Skeletal muscle tissue (tissue), 4 donors: ENCODE results near the gene PSD. TPM values are rescaled to one million over a fixed set of nuclear protein-coding genes. Genes with fewer than 3 reads are reported as not detected.
A peak's percentile ranks its signal among the peaks of the same experiment; 100 is the strongest.

Experiments used
- H3K27ac ChIP-seq: one replicate; pipeline ENCODE4 v1.7.0; 2013; ENCODE audit warnings: mild to moderate bottlenecking, low read depth, low read length, inconsistent platforms
- H3K27me3 ChIP-seq, 3 donors: one replicate each; pipeline ENCODE4 v1.7.0; 2013; ENCODE audit warnings: low read length in 3 of 3; ENCODE audit not compliant: control insufficient read depth in 3 of 3, insufficient read depth in 3 of 3
- H3K36me3 ChIP-seq, 3 donors: one replicate each; pipeline ENCODE4 v1.7.0; 2013; ENCODE audit warnings: low read length in 3 of 3; ENCODE audit not compliant: control insufficient read depth in 3 of 3, insufficient read depth in 3 of 3
- H3K4me1 ChIP-seq, 3 donors: one replicate each; pipeline ENCODE4 v1.7.0; 2013; ENCODE audit warnings: low read length in 3 of 3, mild to moderate bottlenecking in 3 of 3; ENCODE audit not compliant: control insufficient read depth in 3 of 3, insufficient read depth in 3 of 3
- H3K4me3 ChIP-seq, 3 donors: one replicate each; pipeline ENCODE4 v1.7.0; 2013; ENCODE audit warnings: low read length in 3 of 3
- H3K9ac ChIP-seq, 3 donors: one replicate each; pipeline ENCODE4 v1.7.0; 2013; ENCODE audit warnings: low read length in 3 of 3, mild to moderate bottlenecking in 3 of 3, moderate library complexity in 2 of 3, low read depth in 1 of 3
- H3K9me3 ChIP-seq, 3 donors: one replicate each; pipeline ENCODE4 v1.7.0; 2013; ENCODE audit warnings: low read length in 3 of 3; ENCODE audit not compliant: control insufficient read depth in 3 of 3
- total RNA-seq: library from RNA; depleted of rRNA; stranded (reverse); fragments of >200 nt; gene quantifications from one replicate; pipeline ENCODE4 v1.2.3, GENCODE V29; 2014
- donor health status: Osteomylitis.

The PSD gene
- total RNA-seq, 1 donor from 2014 or later = 3.7 TPM

- peaks cover 8 to 18% (median 13%) of the 10 kb centered on the region in 3 donors for H3K27me3 ChIP-seq
- peak overlapping the region; percentile 72 for H3K27ac ChIP-seq
- H3K4me1 ChIP-seq = peaks cover 33 to 38% (median 34%) of the 10 kb centered on the region in 3 donors
- H3K9ac ChIP-seq = peak overlapping the region; percentile 92 to 94 (median 94)
- H3K36me3 ChIP-seq = peaks cover 17 to 20% (median 19%) of the 10 kb centered on the region in 3 donors
- peak overlapping the region; percentile 81 to 99 (median 97) for H3K4me3 ChIP-seq
- no peaks in the 10 kb centered on the region for H3K9me3 ChIP-seq
Measured at GRCh38 chr10:102421757-102422512, 3.4 kb upstream of the PSD start.

GRCh38 chr10:102421507-102421756 is 2.8 kb upstream of the PSD start:
- Histone ChIP-seq H3K36me3 (peaks cover 17 to 20% (median 19%) of the 10 kb centered on the region in 3 donors), H3K4me3 (peak overlapping the region; percentile 81 to 99 (median 97)), H3K9me3 (no peaks in the 10 kb centered on the region), H3K27me3 (peaks cover 11 to 19% (median 17%) of the 10 kb centered on the region in 3 donors), H3K4me1 (peaks cover 33 to 38% (median 34%) of the 10 kb centered on the region in 3 donors), H3K27ac (peak overlapping the region; percentile 72), H3K9ac (peak overlapping the region; percentile 92 to 94 (median 94))

- Histone ChIP-seq H3K9ac (peak within 1 kb of the TSS; percentile 92 to 94 (median 94)), H3K4me3 (peak within 1 kb of the TSS; percentile 81 to 99 (median 97)), H3K36me3 (peaks cover 17 to 20% (median 19%) of the 10 kb centered on the region in 3 donors), H3K9me3 (no peaks in the 10 kb centered on the region), H3K27me3 (peaks cover 16 to 25% (median 17%) of the 10 kb centered on the region in 3 donors), H3K4me1 (peaks cover 33 to 38% (median 34%) of the 10 kb centered on the region in 3 donors), H3K27ac (peak within 1 kb of the TSS; percentile 72)
Measured at GRCh38 chr10:102420714-102421506, 2.3 kb upstream of the PSD start, which contains the start of gene FBXL15. TSS of gene FBXL15 (plus strand) at chr10:102420836. CDS start at chr10:102421130, 294 bp downstream.

GRCh38 chr10:102420181-102420713 is 1.7 kb upstream of the PSD start:
- Histone ChIP-seq H3K9ac (peak overlapping the region; percentile 92 to 94 (median 94)), H3K27ac (peak overlapping the region; percentile 72), H3K4me1 (peaks cover 33 to 38% (median 34%) of the 10 kb centered on the region in 3 donors), H3K4me3 (peak overlapping the region; percentile 81 to 99 (median 97)), H3K27me3 (peaks cover 17 to 31% (median 23%) of the 10 kb centered on the region in 3 donors), H3K9me3 (no peaks in the 10 kb centered on the region), H3K36me3 (peaks cover 17 to 20% (median 19%) of the 10 kb centered on the region in 3 donors)

GRCh38 chr10:102419269-102420180 is 940 bp upstream of the PSD start:
- peaks cover 23 to 38% (median 25%) of the 10 kb centered on the region in 3 donors for H3K27me3 ChIP-seq
- peaks cover 33 to 38% (median 34%) of the 10 kb centered on the region in 3 donors for H3K4me1 ChIP-seq
- H3K9ac ChIP-seq = peak overlapping the region in 2 of 3 donors; percentile 92 to 94
- peak overlapping the region; percentile 72 for H3K27ac ChIP-seq
- H3K9me3 ChIP-seq = no peaks in the 10 kb centered on the region
- peak overlapping the region; percentile 81 to 99 (median 97) for H3K4me3 ChIP-seq
- peaks cover 15 to 16% (median 16%) of the 10 kb centered on the region in 3 donors for H3K36me3 ChIP-seq

- no peak overlapping the region for H3K4me3 ChIP-seq
- H3K27me3 ChIP-seq = peaks cover 46 to 63% (median 47%) of the 10 kb centered on the region in 3 donors
- H3K4me1 ChIP-seq = peaks cover 17 to 20% (median 18%) of the 10 kb centered on the region in 3 donors
- no peak overlapping the region for H3K9ac ChIP-seq
- no peak overlapping the region for H3K27ac ChIP-seq
- no peaks in the 10 kb centered on the region for H3K9me3 ChIP-seq
- H3K36me3 ChIP-seq = no peaks in the 10 kb centered on the region
Measured at GRCh38 chr10:102416695-102417094, 1.9 kb downstream of the PSD start.

GRCh38 chr10:102416283-102416682 is 2.3 kb downstream of the PSD start:
- Histone ChIP-seq H3K9ac (no peak overlapping the region), H3K9me3 (no peaks in the 10 kb centered on the region), H3K4me3 (no peak overlapping the region), H3K27me3 (peaks cover 50 to 67% (median 51%) of the 10 kb centered on the region in 3 donors), H3K4me1 (peaks cover 16 to 17% (median 16%) of the 10 kb centered on the region in 3 donors), H3K27ac (no peak overlapping the region), H3K36me3 (no peaks in the 10 kb centered on the region)

- Histone ChIP-seq H3K9ac (no peak overlapping the region), H3K27me3 (peaks cover 65 to 82% (median 66%) of the 10 kb centered on the region in 3 donors), H3K9me3 (no peaks in the 10 kb centered on the region), H3K4me1 (peaks cover 10 to 14% (median 14%) of the 10 kb centered on the region in 3 donors), H3K36me3 (no peaks in the 10 kb centered on the region), H3K27ac (no peak overlapping the region), H3K4me3 (no peak overlapping the region)
Measured at GRCh38 chr10:102414749-102415148, 3.8 kb downstream of the PSD start.
